ENCODE results near the gene ATP1A1. TPM values are rescaled to one million over a fixed set of nuclear protein-coding genes. Genes with fewer than 3 reads are reported as not detected.

ATP1A1 gene
- total RNA-seq, 2 experiments from 2014 or later: 360 to 370 TPM

GRCh38 chr1:116424863-116425262, 51.8 kb downstream of the ATP1A1 start:
- no peak overlapping the region for H3K27ac Mint-ChIP-seq
- H3K36me3 Mint-ChIP-seq (ENCODE audit: low read depth): no peaks in the 10 kb centered on the region
- no peaks in the 10 kb centered on the region for H3K9me3 Mint-ChIP-seq
- no peak for DNase-seq
- H3K4me1 Mint-ChIP-seq (ENCODE audit: low read depth): peaks cover 3% of the 10 kb centered on the region
- H3K4me3 Mint-ChIP-seq: no peak overlapping the region
- intact Hi-C loops (cut with micrococcal nuclease): no loop called here
- H3K27me3 Mint-ChIP-seq (ENCODE audit: low read depth): no peaks in the 10 kb centered on the region
- CTCF ChIA-PET: no interaction called here

GRCh38 chr1:116425987-116426386, 52.9 kb downstream of the ATP1A1 start:
- CTCF ChIA-PET: interaction anchor here (1.1 to 1.2 kb wide), 2 partner anchors 10 to 23 kb away, joined by 3 read pairs; no protein-coding TSS in a partner anchor
- Mint-ChIP-seq H3K27ac (no peak overlapping the region), H3K36me3 (ENCODE audit: low read depth) (no peaks in the 10 kb centered on the region), H3K4me3 (no peak overlapping the region), H3K27me3 (ENCODE audit: low read depth) (no peaks in the 10 kb centered on the region), H3K4me1 (ENCODE audit: low read depth) (no peaks in the 10 kb centered on the region), H3K9me3 (no peaks in the 10 kb centered on the region)
- intact Hi-C loops (cut with micrococcal nuclease): no loop called here
- DNase-seq: no peak

GRCh38 chr1:116426401-116426800, 53.4 kb downstream of the ATP1A1 start:
- Mint-ChIP-seq H3K9me3 (no peaks in the 10 kb centered on the region), H3K4me1 (ENCODE audit: low read depth) (no peaks in the 10 kb centered on the region), H3K27ac (no peak overlapping the region), H3K4me3 (no peak overlapping the region), H3K27me3 (ENCODE audit: low read depth) (no peaks in the 10 kb centered on the region), H3K36me3 (ENCODE audit: low read depth) (no peaks in the 10 kb centered on the region)
- intact Hi-C loops (cut with micrococcal nuclease): no loop called here
- no peak for DNase-seq
- CTCF ChIA-PET: interaction anchor here (1.1 to 1.2 kb wide), 2 partner anchors 10 to 24 kb away, joined by 3 read pairs; no protein-coding TSS in a partner anchor

GRCh38 chr1:116428576-116428975, 55.5 kb downstream of the ATP1A1 start:
- Mint-ChIP-seq H3K36me3 (ENCODE audit: low read depth) (no peaks in the 10 kb centered on the region), H3K27ac (no peak overlapping the region), H3K27me3 (ENCODE audit: low read depth) (no peaks in the 10 kb centered on the region), H3K4me1 (ENCODE audit: low read depth) (no peaks in the 10 kb centered on the region), H3K9me3 (no peaks in the 10 kb centered on the region), H3K4me3 (no peak overlapping the region)
- intact Hi-C loops (cut with micrococcal nuclease): no loop called here
- CTCF ChIA-PET: interaction anchor here (1.0 to 1.4 kb wide), 4 partner anchors 12 to 276 kb away, joined by 3 to 5 read pairs (median 4); no protein-coding TSS in a partner anchor
- DNase-seq: no peak

- DNase-seq: no peak
- no peaks in the 10 kb centered on the region for H3K4me1 Mint-ChIP-seq (ENCODE audit: low read depth)
- intact Hi-C loops (cut with micrococcal nuclease): no loop called here
- no peaks in the 10 kb centered on the region for H3K27me3 Mint-ChIP-seq (ENCODE audit: low read depth)
- CTCF ChIA-PET: interaction anchor here (1.1 kb wide), 1 partner anchor 55 kb away, joined by 4 read pairs; no protein-coding TSS in a partner anchor
- no peaks in the 10 kb centered on the region for H3K9me3 Mint-ChIP-seq
- H3K4me3 Mint-ChIP-seq: no peak overlapping the region
- H3K36me3 Mint-ChIP-seq (ENCODE audit: low read depth): no peaks in the 10 kb centered on the region
- no peak overlapping the region for H3K27ac Mint-ChIP-seq
These were observed 56.9 kb downstream of the ATP1A1 start for GRCh38 chr1:116429821-116430374.

- CTCF ChIA-PET: no interaction called here
- Mint-ChIP-seq H3K27ac (no peak overlapping the region), H3K4me3 (no peak overlapping the region), H3K4me1 (ENCODE audit: low read depth) (no peaks in the 10 kb centered on the region), H3K9me3 (no peaks in the 10 kb centered on the region), H3K27me3 (ENCODE audit: low read depth) (no peaks in the 10 kb centered on the region), H3K36me3 (ENCODE audit: low read depth) (no peaks in the 10 kb centered on the region)
- DNase-seq: no peak
- intact Hi-C loops (cut with micrococcal nuclease): no loop called here
These were observed 58.9 kb downstream of the ATP1A1 start for GRCh38 chr1:116431870-116432500.

GRCh38 chr1:116432655-116433265, 59.7 kb downstream of the ATP1A1 start:
- Mint-ChIP-seq H3K36me3 (ENCODE audit: low read depth) (no peaks in the 10 kb centered on the region), H3K9me3 (no peaks in the 10 kb centered on the region), H3K4me1 (ENCODE audit: low read depth) (no peaks in the 10 kb centered on the region), H3K27ac (no peak overlapping the region), H3K4me3 (no peak overlapping the region), H3K27me3 (ENCODE audit: low read depth) (no peaks in the 10 kb centered on the region)
- CTCF ChIA-PET: no interaction called here
- DNase-seq: no peak
- intact Hi-C loops (cut with micrococcal nuclease): no loop called here

- no peaks in the 10 kb centered on the region for H3K4me1 Mint-ChIP-seq (ENCODE audit: low read depth)
- no peak for DNase-seq
- no peaks in the 10 kb centered on the region for H3K9me3 Mint-ChIP-seq
- H3K27ac Mint-ChIP-seq: no peak overlapping the region
- intact Hi-C loops (cut with micrococcal nuclease): no loop called here
- CTCF ChIA-PET: no interaction called here
- H3K36me3 Mint-ChIP-seq (ENCODE audit: low read depth): no peaks in the 10 kb centered on the region
- no peaks in the 10 kb centered on the region for H3K27me3 Mint-ChIP-seq (ENCODE audit: low read depth)
- no peak overlapping the region for H3K4me3 Mint-ChIP-seq
These were observed 60.5 kb downstream of the ATP1A1 start for GRCh38 chr1:116433275-116434257.

GRCh38 chr1:116434849-116435248, 61.8 kb downstream of the ATP1A1 start:
- no peaks in the 10 kb centered on the region for H3K27me3 Mint-ChIP-seq (ENCODE audit: low read depth)
- no peaks in the 10 kb centered on the region for H3K36me3 Mint-ChIP-seq (ENCODE audit: low read depth)
- CTCF ChIA-PET: interaction anchor here (1.6 kb wide), 1 partner anchor 50 kb away, joined by 4 read pairs; no protein-coding TSS in a partner anchor
- H3K4me1 Mint-ChIP-seq (ENCODE audit: low read depth): no peaks in the 10 kb centered on the region
- no peak for DNase-seq
- no peak overlapping the region for H3K4me3 Mint-ChIP-seq
- no peak overlapping the region for H3K27ac Mint-ChIP-seq
- H3K9me3 Mint-ChIP-seq: no peaks in the 10 kb centered on the region
- intact Hi-C loops (cut with micrococcal nuclease): loop anchor here (1.0 kb wide), 1 partner anchor 16 kb away; no protein-coding TSS in a partner anchor

- intact Hi-C loops (cut with micrococcal nuclease): loop anchor here (1.0 kb wide), 2 partner anchors 17 to 68 kb away; no protein-coding TSS in a partner anchor
- no peaks in the 10 kb centered on the region for H3K27me3 Mint-ChIP-seq (ENCODE audit: low read depth)
- CTCF ChIA-PET: interaction anchor here (1.0 to 1.6 kb wide), 2 partner anchors 49 to 284 kb away, joined by 3 to 4 read pairs; no protein-coding TSS in a partner anchor
- no peaks in the 10 kb centered on the region for H3K9me3 Mint-ChIP-seq
- H3K36me3 Mint-ChIP-seq (ENCODE audit: low read depth): no peaks in the 10 kb centered on the region
- no peaks in the 10 kb centered on the region for H3K4me1 Mint-ChIP-seq (ENCODE audit: low read depth)
- no peak overlapping the region for H3K4me3 Mint-ChIP-seq
- no peak for DNase-seq
- no peak overlapping the region for H3K27ac Mint-ChIP-seq
These were observed 63.0 kb downstream of the ATP1A1 start for GRCh38 chr1:116435806-116436610.

- CTCF ChIA-PET: no interaction called here
- Mint-ChIP-seq H3K4me3 (no peak overlapping the region), H3K4me1 (ENCODE audit: low read depth) (no peaks in the 10 kb centered on the region), H3K36me3 (ENCODE audit: low read depth) (no peaks in the 10 kb centered on the region), H3K9me3 (no peaks in the 10 kb centered on the region), H3K27me3 (ENCODE audit: low read depth) (no peaks in the 10 kb centered on the region), H3K27ac (no peak overlapping the region)
- intact Hi-C loops (cut with micrococcal nuclease): loop anchor here (1.0 kb wide), 1 partner anchor 68 kb away; no protein-coding TSS in a partner anchor
- DNase-seq: no peak
These were observed 63.5 kb downstream of the ATP1A1 start for GRCh38 chr1:116436611-116436970.
